Tibial nerve (tissue), 4 donors: ENCODE data around the gene AFF2.

Experiments
- EP300 ChIP-seq, 2 donors: sonication (generic); formaldehyde crosslinking; IDR thresholded peaks; one replicate each; pipeline ENCODE4 v1.6.1; 2017; ENCODE audit warnings: antibody characterized with exemption in 2 of 2, mild to moderate bottlenecking in 1 of 2
- POLR2A ChIP-seq, 2 donors: fragments of 450-650 bp; IDR thresholded peaks; one replicate each; pipeline ENCODE4 v1.6.1; 2017; ENCODE audit warnings: antibody characterized with exemption in 2 of 2, mild to moderate bottlenecking in 2 of 2, moderate library complexity in 2 of 2
- TF ChIP-seq, protein P1 (sequence below), 5 experiments: fragments of 200-600 bp in 3 of 5; fragments of 450-650 bp in 2 of 5; sonication (generic) in 3 of 5; IDR thresholded peaks; one replicate each; pipeline ENCODE4 v1.5.1; 2016 to 2019; ENCODE audit warnings: antibody characterized with exemption in 5 of 5, mild to moderate bottlenecking in 3 of 5, moderate library complexity in 2 of 5

DNA sequence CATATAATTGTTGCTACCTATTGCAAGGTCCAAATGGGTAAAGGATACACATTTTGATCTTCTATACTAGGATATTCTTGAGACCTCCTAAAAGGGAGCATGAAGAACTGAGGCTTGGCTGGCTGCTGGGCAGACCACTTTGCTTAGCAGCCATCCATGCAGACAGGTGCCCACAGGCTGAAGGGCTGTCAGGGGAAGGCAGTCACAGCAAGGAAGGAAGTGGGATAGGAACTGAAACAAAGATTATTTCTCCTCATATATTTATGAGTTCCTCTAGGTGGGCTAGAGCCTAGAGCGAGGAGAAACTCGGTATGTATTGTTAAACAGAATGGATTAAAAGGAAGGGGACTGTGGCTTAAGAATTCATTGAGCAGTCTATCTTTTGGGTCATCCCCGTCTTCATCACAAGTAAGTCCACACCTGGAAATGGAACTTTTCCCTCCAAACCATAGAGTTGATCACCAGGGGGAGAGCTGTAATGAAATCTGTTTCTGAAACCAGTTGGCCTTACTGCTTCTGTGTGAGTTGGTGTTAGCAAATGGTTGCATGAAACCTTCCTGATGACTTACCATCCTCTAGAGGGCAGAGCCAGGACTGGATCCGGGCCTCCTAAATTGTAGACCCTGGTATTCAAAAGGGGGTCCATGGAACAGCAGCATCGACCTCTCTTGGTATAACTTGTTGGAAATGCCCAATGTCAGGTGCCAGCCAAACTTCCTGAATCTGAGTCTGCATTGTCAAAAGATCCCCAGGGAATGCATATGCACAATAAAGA is 42.3 kb downstream of the AFF2 start:
- TF ChIP-seq, protein P1, sequence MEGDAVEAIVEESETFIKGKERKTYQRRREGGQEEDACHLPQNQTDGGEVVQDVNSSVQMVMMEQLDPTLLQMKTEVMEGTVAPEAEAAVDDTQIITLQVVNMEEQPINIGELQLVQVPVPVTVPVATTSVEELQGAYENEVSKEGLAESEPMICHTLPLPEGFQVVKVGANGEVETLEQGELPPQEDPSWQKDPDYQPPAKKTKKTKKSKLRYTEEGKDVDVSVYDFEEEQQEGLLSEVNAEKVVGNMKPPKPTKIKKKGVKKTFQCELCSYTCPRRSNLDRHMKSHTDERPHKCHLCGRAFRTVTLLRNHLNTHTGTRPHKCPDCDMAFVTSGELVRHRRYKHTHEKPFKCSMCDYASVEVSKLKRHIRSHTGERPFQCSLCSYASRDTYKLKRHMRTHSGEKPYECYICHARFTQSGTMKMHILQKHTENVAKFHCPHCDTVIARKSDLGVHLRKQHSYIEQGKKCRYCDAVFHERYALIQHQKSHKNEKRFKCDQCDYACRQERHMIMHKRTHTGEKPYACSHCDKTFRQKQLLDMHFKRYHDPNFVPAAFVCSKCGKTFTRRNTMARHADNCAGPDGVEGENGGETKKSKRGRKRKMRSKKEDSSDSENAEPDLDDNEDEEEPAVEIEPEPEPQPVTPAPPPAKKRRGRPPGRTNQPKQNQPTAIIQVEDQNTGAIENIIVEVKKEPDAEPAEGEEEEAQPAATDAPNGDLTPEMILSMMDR (IDR thresholded peaks at IDR 0.05): no peak
- TF ChIP-seq POLR2A (IDR thresholded peaks at IDR 0.05) (no peak), EP300 (IDR thresholded peaks at IDR 0.05) (no peak)
